ENCODE data around the gene P2RX5. TPM values are rescaled to one million over a fixed set of nuclear protein-coding genes. Genes with fewer than 3 reads are reported as not detected.

Gene P2RX5
- total RNA-seq, 1 donor from 2014 or later = 6.6 TPM

DNA sequence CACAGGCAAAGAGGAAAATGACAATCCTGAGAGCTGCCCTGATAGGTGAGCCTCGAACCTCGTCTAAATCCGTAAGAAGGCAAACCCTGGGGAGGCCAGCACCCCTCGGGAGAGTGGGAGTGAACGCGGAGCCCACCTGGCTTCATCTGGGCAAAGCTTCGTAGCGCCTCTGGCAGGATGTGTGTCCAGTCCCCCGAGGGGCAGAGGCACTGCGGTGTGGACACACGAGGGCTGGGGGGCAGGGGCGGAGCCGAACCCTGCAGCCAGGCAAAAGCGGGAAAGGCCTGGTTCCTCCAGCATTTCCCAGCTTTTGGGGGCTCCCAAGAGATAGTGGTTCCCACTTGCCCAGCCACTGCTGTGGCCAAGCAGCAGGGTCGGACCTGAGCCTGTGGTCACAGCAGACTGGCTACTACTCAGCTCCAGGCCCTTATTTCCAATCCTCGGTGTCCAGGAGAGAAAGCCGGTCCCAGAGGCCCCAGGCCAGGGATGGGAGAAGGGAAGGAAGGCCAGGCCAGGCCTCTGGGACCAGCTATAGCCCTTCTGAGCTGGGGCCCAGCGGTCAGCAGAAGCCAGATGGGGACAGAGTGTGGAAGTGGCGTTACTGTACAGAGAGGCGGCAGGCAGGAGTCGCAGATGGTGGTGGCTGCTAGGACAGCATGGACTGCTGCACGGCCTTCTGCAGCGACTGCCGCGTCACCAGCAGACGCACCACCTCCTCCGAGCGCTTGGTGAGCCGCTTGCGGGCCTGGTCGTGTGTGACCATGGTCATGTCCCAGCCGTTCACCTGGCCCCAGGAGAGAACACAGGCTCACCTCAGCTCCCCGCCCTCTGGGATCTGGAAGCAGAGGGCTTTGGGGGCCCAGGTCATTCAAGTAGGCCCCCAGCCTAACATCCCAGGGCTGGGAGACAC lies 32.6 kb downstream of the P2RX5 start:
- DNase-seq = peak; percentile 79
- TF ChIP-seq, protein P1, sequence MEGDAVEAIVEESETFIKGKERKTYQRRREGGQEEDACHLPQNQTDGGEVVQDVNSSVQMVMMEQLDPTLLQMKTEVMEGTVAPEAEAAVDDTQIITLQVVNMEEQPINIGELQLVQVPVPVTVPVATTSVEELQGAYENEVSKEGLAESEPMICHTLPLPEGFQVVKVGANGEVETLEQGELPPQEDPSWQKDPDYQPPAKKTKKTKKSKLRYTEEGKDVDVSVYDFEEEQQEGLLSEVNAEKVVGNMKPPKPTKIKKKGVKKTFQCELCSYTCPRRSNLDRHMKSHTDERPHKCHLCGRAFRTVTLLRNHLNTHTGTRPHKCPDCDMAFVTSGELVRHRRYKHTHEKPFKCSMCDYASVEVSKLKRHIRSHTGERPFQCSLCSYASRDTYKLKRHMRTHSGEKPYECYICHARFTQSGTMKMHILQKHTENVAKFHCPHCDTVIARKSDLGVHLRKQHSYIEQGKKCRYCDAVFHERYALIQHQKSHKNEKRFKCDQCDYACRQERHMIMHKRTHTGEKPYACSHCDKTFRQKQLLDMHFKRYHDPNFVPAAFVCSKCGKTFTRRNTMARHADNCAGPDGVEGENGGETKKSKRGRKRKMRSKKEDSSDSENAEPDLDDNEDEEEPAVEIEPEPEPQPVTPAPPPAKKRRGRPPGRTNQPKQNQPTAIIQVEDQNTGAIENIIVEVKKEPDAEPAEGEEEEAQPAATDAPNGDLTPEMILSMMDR (IDR thresholded peaks at IDR 0.05; ENCODE audit: partially characterized antibody, unreplicated experiment) = no peak
- Mint-ChIP-seq H3K27me3 (ENCODE audit: unreplicated experiment) (peaks cover 21% of the 10 kb centered on the region), H3K36me3 (ENCODE audit: unreplicated experiment) (no peaks in the 10 kb centered on the region), H3K4me3 (ENCODE audit: unreplicated experiment) (no peak overlapping the region), H3K9me3 (ENCODE audit: unreplicated experiment) (peaks cover 24% of the 10 kb centered on the region), H3K4me1 (ENCODE audit: low read depth, unreplicated experiment) (peaks cover 24% of the 10 kb centered on the region), H3K27ac (ENCODE audit: unreplicated experiment) (peak overlapping the region; percentile 64)

DNA sequence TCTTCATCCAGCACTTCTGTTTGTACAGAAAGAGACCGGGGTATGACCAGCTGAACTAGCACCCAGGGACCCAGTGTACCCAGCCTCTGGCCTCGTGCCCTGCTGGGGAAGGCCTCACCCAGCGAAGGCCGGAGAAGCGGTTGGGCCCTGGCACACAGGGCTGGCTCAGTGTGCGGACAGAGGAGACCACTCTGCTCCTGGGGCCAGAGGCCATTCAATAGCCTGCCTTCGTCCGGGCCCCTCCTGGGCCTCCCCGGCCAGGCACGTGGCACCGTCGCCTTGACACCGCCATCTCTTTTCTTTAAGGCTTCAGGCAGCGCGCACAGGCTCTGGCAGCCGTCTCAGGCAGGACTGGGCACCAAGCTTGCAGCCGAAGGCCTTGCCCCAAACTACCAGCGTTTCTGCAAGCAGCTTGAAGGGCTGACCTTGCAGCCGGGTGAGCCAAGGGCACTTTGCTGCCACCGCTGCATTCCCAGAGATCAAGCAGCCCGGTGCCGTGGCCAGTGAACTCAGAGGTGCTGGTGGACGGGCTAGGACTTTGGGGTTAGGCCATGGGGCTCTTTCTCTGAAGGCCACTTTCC lies 35.6 kb downstream of the P2RX5 start:
- DNase-seq = no peak
- Mint-ChIP-seq H3K9me3 (ENCODE audit: unreplicated experiment) (peaks cover 18% of the 10 kb centered on the region), H3K36me3 (ENCODE audit: unreplicated experiment) (no peaks in the 10 kb centered on the region), H3K4me1 (ENCODE audit: low read depth, unreplicated experiment) (peaks cover 14% of the 10 kb centered on the region), H3K27ac (ENCODE audit: unreplicated experiment) (no peak overlapping the region), H3K4me3 (ENCODE audit: unreplicated experiment) (no peak overlapping the region), H3K27me3 (ENCODE audit: unreplicated experiment) (peaks cover 22% of the 10 kb centered on the region)
- TF ChIP-seq, protein P1 (IDR thresholded peaks at IDR 0.05; ENCODE audit: partially characterized antibody, unreplicated experiment) = no peak

DNA sequence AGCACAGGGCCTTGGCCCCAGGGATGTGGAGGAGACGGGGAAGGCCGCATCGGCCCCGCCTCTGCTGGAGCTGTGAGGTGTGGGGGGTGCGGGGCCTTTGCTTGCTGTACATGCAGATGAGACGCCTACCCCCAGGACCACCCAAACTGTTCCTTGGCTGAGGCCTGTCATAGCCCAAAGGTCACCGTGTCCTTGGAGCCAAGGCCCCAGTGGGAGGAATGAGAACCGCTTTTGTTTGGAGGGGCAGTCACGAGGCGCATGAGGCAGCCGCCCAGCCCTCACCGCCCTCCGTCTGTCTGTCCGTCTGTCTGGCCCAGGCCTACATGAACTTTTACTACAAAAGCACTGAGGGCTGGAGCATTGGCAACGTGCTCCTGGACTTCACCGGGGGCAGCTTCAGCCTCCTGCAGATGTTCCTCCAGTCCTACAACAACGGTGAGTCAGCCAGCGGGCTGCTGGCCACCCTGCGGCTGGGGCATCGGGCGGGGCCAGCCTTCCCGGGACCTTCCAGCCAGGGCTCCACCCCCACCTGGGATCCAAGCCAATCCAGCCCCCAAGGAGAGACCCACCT lies 36.3 kb downstream of the P2RX5 start:
- Mint-ChIP-seq H3K9me3 (ENCODE audit: unreplicated experiment) (peaks cover 14% of the 10 kb centered on the region), H3K27me3 (ENCODE audit: unreplicated experiment) (peaks cover 22% of the 10 kb centered on the region), H3K36me3 (ENCODE audit: unreplicated experiment) (no peaks in the 10 kb centered on the region), H3K4me3 (ENCODE audit: unreplicated experiment) (no peak overlapping the region), H3K4me1 (ENCODE audit: low read depth, unreplicated experiment) (peaks cover 12% of the 10 kb centered on the region), H3K27ac (ENCODE audit: unreplicated experiment) (no peak overlapping the region)
- DNase-seq = no peak
- TF ChIP-seq, protein P1 (IDR thresholded peaks at IDR 0.05; ENCODE audit: partially characterized antibody, unreplicated experiment) = no peak

DNA sequence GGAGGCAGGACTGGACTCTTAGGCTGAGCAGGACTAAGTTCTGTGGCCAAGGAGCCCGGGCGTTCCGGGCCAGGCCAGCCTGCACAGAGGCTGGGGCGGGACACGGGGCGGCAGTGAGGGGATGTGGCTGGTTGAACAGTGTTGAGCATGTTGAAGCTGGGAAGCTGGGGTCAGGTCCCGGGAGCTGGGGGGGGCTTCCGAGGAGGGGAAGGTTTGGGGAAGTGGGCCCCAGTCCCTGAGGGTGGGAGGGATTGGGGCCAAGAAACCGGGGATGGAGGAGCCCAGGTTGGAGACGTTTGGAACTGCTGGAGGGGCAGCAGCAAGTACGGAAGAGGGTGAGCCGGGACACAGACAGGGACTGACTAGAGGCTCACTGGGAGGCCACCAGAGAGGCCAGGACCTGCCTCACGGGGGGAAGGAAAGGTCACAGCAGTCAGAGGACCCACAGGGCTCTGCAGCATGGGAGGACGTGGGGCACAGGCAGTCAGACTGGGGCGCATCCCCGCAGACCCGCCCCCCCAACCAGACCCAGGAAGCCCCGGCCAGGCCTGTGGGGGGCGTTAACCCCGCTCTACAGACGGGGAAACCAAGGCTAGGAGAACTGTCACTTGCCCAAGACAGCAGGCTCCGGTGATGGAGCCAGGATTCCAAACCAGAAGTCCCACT lies 37.0 kb downstream of the P2RX5 start:
- peaks cover 5% of the 10 kb centered on the region for H3K4me1 Mint-ChIP-seq (ENCODE audit: low read depth, unreplicated experiment)
- peaks cover 17% of the 10 kb centered on the region for H3K27me3 Mint-ChIP-seq (ENCODE audit: unreplicated experiment)
- TF ChIP-seq, protein P1 (IDR thresholded peaks at IDR 0.05; ENCODE audit: partially characterized antibody, unreplicated experiment) = no peak
- no peak for DNase-seq
- no peak overlapping the region for H3K27ac Mint-ChIP-seq (ENCODE audit: unreplicated experiment)
- H3K36me3 Mint-ChIP-seq (ENCODE audit: unreplicated experiment) = no peaks in the 10 kb centered on the region
- peaks cover 7% of the 10 kb centered on the region for H3K9me3 Mint-ChIP-seq (ENCODE audit: unreplicated experiment)
- no peak overlapping the region for H3K4me3 Mint-ChIP-seq (ENCODE audit: unreplicated experiment)

Data from glutamatergic neuron (in vitro differentiated cells).